HepG2 (cell line): ENCODE measurements around the gene MRFAP1L1. TPM values are rescaled to one million over a fixed set of nuclear protein-coding genes. Genes with fewer than 3 reads are reported as not detected.

Experiments used
- ATF7-NPFF ChIP-seq: sonication (generic); formaldehyde crosslinking; IDR thresholded peaks from 2 replicates; pipeline ENCODE4 v1.8.1; 2023; ENCODE audit warnings: mild to moderate bottlenecking, low read depth, missing genetic modification reagents, moderate library complexity
- DNMT1 ChIP-seq: sonication (generic); formaldehyde crosslinking; IDR thresholded peaks from 2 replicates; pipeline ENCODE4 v1.5.1; 2020; ENCODE audit warnings: mild to moderate bottlenecking, missing genetic modification reagents
- DR1 ChIP-seq: sonication (generic); formaldehyde crosslinking; IDR thresholded peaks from 2 replicates; pipeline ENCODE4 v1.8.0; 2021; ENCODE audit warnings: mild to moderate bottlenecking, missing genetic modification reagents, inconsistent platforms
- ETV6 ChIP-seq: sonication (generic); formaldehyde crosslinking; conservative IDR thresholded peaks from 2 replicates; pipeline ENCODE4 v1.4.0; 2020; ENCODE audit warnings: missing genetic modification reagents
- HNF4A ChIP-seq: sonication (generic); formaldehyde crosslinking; IDR thresholded peaks from 2 replicates; pipeline ENCODE4 v1.4.0; 2020; ENCODE audit warnings: missing genetic modification reagents
- KDM1A ChIP-seq: IDR thresholded peaks from 2 replicates; pipeline ENCODE4 v1.6.1; 2016; ENCODE audit warnings: missing compliant biosample characterization
- KLF16 ChIP-seq, 2 experiments: sonication (generic) in 1 of 2; formaldehyde crosslinking in 1 of 2; IDR thresholded peaks; 2 replicates each; pipeline versions ENCODE4 v1.6.1 to v1.8.0; 2016 to 2023; ENCODE audit warnings: missing genetic modification reagents in 2 of 2, missing compliant biosample characterization in 1 of 2
- MIER2 ChIP-seq: IDR thresholded peaks from 2 replicates; pipeline ENCODE4 v1.6.1; 2016; ENCODE audit warnings: missing biosample characterization, missing genetic modification reagents
- NFIC ChIP-seq: IDR thresholded peaks from 2 replicates; pipeline ENCODE4 v1.6.1; 2012; ENCODE audit warnings: mild to moderate bottlenecking, low read length, inconsistent platforms
- SP1 ChIP-seq, 2 experiments: fragments of 450-650 bp in 1 of 2; sonication (generic) in 1 of 2; formaldehyde crosslinking in 1 of 2; IDR thresholded peaks; 2 replicates each; pipeline versions ENCODE4 v1.4.0 to v1.6.1; 2016 to 2020; ENCODE audit warnings: missing genetic modification reagents in 1 of 2
- U2AF2 ChIP-seq: fragments of 200-400 bp; formaldehyde crosslinking; IDR thresholded peaks from 2 replicates; pipeline ENCODE4 v1.6.1; 2017; ENCODE audit warnings: low read depth, mild to moderate bottlenecking, low read length
- ZNF333 ChIP-seq: sonication (generic); formaldehyde crosslinking; IDR thresholded peaks from 2 replicates; pipeline ENCODE4 v1.4.0; 2020; ENCODE audit warnings: mild to moderate bottlenecking, missing genetic modification reagents, borderline replicate concordance
- ZNF441 ChIP-seq: sonication (generic); formaldehyde crosslinking; IDR thresholded peaks from 2 replicates; pipeline ENCODE4 v1.7.0; 2021; ENCODE audit warnings: missing genetic modification reagents, borderline replicate concordance
- polyA plus RNA-seq, 8 experiments: library from polyadenylated mRNA; depleted of rRNA in 3 of 8; stranded (reverse) in 7 of 8; unstranded in 1 of 8; fragments of >200 nt; fragmentation: Illumina TruSeq in 4 of 8; extraction: Trizol in 4 of 8; gene quantifications; 2 replicates each; pipeline versions ENCODE4 v1.2.1 to v1.2.3, GENCODE V29; 2011 to 2016; ENCODE audit warnings: low read depth in 4 of 8, missing spikeins in 1 of 8, mixed read lengths in 1 of 8; ENCODE audit not compliant: insufficient read depth in 1 of 8
- total RNA-seq, 5 experiments: library from RNA; depleted of rRNA; stranded (reverse); fragments of >200 nt; fragmentation: Illumina TruSeq; extraction: Trizol; gene quantifications; 2 replicates each; pipeline ENCODE4 v1.2.3, GENCODE V29; 2016; ENCODE audit warnings: low read depth in 1 of 5
- TF ChIP-seq, protein P1 (sequence below): sonication (generic); formaldehyde crosslinking; conservative IDR thresholded peaks from 2 replicates; pipeline ENCODE4 v1.4.0; 2020; ENCODE audit warnings: missing genetic modification reagents
- TF ChIP-seq, protein P2 (sequence below), 2 experiments: IDR thresholded peaks; 2 replicates each; pipeline ENCODE4 v1.6.1; 2011 to 2012; ENCODE audit warnings: low read length in 2 of 2, borderline replicate concordance in 1 of 2, low read depth in 1 of 2, mild to moderate bottlenecking in 1 of 2, moderate library complexity in 1 of 2
- TF ChIP-seq, protein P3 (sequence below): sonication (generic); formaldehyde crosslinking; IDR thresholded peaks from 2 replicates; pipeline ENCODE4 v1.4.0; 2020; ENCODE audit warnings: missing genetic modification reagents
- TF ChIP-seq, protein P4 (sequence below): sonication (generic); formaldehyde crosslinking; IDR thresholded peaks from 2 replicates; pipeline ENCODE4 v1.8.0; 2022; ENCODE audit warnings: missing genetic modification reagents, low read depth, mild to moderate bottlenecking, borderline replicate concordance
- TF ChIP-seq, protein P5 (sequence below): sonication (generic); formaldehyde crosslinking; IDR thresholded peaks from 2 replicates; pipeline ENCODE4 v1.8.1; 2023; ENCODE audit warnings: mild to moderate bottlenecking, missing genetic modification reagents, borderline replicate concordance

Gene MRFAP1L1
- total and polyA plus RNA-seq, 2 of the 13 experiments (the other 11 are each of a cell fraction or from before 2014, with no cell fraction given), result 44.8 to 76.6 TPM

DNA sequence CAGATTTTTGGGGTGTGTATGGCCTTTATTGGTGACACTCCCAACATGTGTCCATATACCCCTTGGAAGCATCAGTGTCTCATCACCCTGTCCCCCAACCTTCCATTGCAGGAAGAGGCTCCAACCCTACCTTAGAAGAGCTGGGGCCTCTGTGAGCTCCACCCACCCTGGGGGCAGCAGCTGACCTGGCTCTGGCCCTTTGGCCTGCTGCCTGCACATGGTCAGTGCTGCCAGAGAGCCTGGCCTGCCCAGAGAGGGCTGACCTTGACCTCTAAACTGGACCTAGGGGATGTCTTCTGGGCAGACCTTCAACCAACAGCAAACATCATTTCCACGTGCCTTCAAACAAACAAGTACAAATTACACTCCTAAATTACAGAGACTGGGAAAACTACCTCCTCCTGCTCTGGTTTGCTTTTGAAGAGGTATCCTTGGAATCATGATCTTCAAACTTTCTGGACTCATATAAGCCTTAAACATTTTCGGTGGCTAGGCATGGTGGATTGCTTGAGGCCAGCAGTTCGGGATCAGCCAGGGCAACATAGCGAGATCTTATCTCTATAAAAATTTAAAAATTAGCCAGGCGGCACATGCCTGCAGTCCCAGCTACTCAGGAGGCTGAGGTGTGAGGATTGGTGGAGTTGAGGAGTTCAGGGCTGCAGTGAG is 45.6 kb upstream of the MRFAP1L1 start (continued):
- TF ChIP-seq, protein P1, sequence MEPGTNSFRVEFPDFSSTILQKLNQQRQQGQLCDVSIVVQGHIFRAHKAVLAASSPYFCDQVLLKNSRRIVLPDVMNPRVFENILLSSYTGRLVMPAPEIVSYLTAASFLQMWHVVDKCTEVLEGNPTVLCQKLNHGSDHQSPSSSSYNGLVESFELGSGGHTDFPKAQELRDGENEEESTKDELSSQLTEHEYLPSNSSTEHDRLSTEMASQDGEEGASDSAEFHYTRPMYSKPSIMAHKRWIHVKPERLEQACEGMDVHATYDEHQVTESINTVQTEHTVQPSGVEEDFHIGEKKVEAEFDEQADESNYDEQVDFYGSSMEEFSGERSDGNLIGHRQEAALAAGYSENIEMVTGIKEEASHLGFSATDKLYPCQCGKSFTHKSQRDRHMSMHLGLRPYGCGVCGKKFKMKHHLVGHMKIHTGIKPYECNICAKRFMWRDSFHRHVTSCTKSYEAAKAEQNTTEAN (CRISPR knock-in tag), result peak; percentile 94
- TF ChIP-seq DR1 (CRISPR knock-in tag) (no peak), ETV6 (CRISPR knock-in tag) (0 out of 2 replicates have a peak, but pooled peaks have one; percentile 24), ATF7-NPFF (CRISPR knock-in tag) (no peak), HNF4A (peak; percentile 98), ZNF333 (CRISPR knock-in tag) (no peak), DNMT1 (0 out of 2 replicates have a peak, but pooled peaks have one; percentile 32), SP1 (IDR thresholded peaks at IDR 0.05) (no peak), SP1 (CRISPR knock-in tag; IDR thresholded peaks at IDR 0.05) (peak; percentile 33; the same call in 1 of the 2 replicates), U2AF2 (no peak), MIER2 (peak; percentile 69; the same call in 1 of the 2 replicates), ZNF441 (CRISPR knock-in tag) (peak; percentile 50; the same call in 1 of the 2 replicates), KDM1A (peak; percentile 62; the same call in 1 of the 2 replicates), NFIC (no peak), KLF16 (CRISPR knock-in tag; IDR thresholded peaks at IDR 0.05) (peak in 1 of 2 experiments; percentile 84; a peak in 2 of 4 replicates)
- TF ChIP-seq, protein P2, sequence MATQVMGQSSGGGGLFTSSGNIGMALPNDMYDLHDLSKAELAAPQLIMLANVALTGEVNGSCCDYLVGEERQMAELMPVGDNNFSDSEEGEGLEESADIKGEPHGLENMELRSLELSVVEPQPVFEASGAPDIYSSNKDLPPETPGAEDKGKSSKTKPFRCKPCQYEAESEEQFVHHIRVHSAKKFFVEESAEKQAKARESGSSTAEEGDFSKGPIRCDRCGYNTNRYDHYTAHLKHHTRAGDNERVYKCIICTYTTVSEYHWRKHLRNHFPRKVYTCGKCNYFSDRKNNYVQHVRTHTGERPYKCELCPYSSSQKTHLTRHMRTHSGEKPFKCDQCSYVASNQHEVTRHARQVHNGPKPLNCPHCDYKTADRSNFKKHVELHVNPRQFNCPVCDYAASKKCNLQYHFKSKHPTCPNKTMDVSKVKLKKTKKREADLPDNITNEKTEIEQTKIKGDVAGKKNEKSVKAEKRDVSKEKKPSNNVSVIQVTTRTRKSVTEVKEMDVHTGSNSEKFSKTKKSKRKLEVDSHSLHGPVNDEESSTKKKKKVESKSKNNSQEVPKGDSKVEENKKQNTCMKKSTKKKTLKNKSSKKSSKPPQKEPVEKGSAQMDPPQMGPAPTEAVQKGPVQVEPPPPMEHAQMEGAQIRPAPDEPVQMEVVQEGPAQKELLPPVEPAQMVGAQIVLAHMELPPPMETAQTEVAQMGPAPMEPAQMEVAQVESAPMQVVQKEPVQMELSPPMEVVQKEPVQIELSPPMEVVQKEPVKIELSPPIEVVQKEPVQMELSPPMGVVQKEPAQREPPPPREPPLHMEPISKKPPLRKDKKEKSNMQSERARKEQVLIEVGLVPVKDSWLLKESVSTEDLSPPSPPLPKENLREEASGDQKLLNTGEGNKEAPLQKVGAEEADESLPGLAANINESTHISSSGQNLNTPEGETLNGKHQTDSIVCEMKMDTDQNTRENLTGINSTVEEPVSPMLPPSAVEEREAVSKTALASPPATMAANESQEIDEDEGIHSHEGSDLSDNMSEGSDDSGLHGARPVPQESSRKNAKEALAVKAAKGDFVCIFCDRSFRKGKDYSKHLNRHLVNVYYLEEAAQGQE (IDR thresholded peaks at IDR 0.05; ENCODE audit: borderline replicate concordance in 1 of 2, low read depth in 1 of 2, low read length in 2 of 2), result peak in 1 of 2 experiments; percentile 27; a peak in 1 of 4 replicates
- TF ChIP-seq, protein P3, sequence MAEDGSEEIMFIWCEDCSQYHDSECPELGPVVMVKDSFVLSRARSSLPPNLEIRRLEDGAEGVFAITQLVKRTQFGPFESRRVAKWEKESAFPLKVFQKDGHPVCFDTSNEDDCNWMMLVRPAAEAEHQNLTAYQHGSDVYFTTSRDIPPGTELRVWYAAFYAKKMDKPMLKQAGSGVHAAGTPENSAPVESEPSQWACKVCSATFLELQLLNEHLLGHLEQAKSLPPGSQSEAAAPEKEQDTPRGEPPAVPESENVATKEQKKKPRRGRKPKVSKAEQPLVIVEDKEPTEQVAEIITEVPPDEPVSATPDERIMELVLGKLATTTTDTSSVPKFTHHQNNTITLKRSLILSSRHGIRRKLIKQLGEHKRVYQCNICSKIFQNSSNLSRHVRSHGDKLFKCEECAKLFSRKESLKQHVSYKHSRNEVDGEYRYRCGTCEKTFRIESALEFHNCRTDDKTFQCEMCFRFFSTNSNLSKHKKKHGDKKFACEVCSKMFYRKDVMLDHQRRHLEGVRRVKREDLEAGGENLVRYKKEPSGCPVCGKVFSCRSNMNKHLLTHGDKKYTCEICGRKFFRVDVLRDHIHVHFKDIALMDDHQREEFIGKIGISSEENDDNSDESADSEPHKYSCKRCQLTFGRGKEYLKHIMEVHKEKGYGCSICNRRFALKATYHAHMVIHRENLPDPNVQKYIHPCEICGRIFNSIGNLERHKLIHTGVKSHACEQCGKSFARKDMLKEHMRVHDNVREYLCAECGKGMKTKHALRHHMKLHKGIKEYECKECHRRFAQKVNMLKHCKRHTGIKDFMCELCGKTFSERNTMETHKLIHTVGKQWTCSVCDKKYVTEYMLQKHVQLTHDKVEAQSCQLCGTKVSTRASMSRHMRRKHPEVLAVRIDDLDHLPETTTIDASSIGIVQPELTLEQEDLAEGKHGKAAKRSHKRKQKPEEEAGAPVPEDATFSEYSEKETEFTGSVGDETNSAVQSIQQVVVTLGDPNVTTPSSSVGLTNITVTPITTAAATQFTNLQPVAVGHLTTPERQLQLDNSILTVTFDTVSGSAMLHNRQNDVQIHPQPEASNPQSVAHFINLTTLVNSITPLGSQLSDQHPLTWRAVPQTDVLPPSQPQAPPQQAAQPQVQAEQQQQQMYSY (CRISPR knock-in tag), result no peak
- TF ChIP-seq, protein P4, sequence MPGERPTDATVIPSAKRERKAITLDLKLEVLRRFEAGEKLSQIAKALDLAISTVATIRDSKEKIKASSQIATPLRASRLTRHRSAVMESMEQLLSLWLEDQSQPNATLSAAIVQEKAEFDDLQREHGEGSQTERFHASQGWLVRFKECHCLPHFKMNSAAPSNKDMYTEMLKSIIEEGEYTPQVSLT (CRISPR knock-in tag), result no peak
- TF ChIP-seq, protein P5, sequence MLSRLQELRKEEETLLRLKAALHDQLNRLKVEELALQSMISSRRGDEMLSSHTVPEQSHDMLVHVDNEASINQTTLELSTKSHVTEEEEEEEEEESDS (CRISPR knock-in tag), result 0 out of 2 replicates have a peak, but pooled peaks have one; percentile 19
